B cell (primary cell): ENCODE measurements around the gene CORO1C. TPM values are rescaled to one million over a fixed set of nuclear protein-coding genes. Genes with fewer than 3 reads are reported as not detected.

Experiments used
- ATAC-seq: fragments of 200-7000 bp; cut with Tn5 transposase; one replicate; pipeline ENCODE4 v1.10.0; 2021; ENCODE audit warnings: low read depth, mild to moderate bottlenecking, moderate number of reproducible peaks, moderate library complexity
- CTCF ChIA-PET: fragments of 350-600 bp; sonication (Branson Sonifier 250); formaldehyde crosslinking; loops from one replicate; lab custom pipeline; 2021; ENCODE audit warnings: antibody characterized with exemption, inconsistent platforms; lab: Charles Lee
- POLR2A ChIA-PET: fragments of 350-600 bp; sonication (Branson Sonifier 250); formaldehyde crosslinking; loops from one replicate; lab custom pipeline; 2021; ENCODE audit warnings: antibody characterized with exemption; lab: Charles Lee
- DNase-seq: peaks from one replicate; pipeline ENCODE4 v3.0.0; 2013
- H2AFZ ChIP-seq: 2 replicates; pipeline ENCODE4 v1.6.1; 2012; ENCODE audit warnings: mild to moderate bottlenecking, low read depth, low read length; ENCODE audit not compliant: insufficient read depth, poor library complexity, severe bottlenecking
- H3K27ac ChIP-seq, 2 donors: 1 replicate in 1 of 2; 2 replicates in 1 of 2; pipeline ENCODE4 v1.5.1; 2012 to 2013; ENCODE audit warnings: low read length in 2 of 2, mild to moderate bottlenecking in 2 of 2, moderate library complexity in 1 of 2
- H3K27me3 ChIP-seq, 4 experiments: fragments of 200-600 bp in 1 of 4; sonication (generic) in 1 of 4; replicated peaks in 1 of 4; 1 replicate in 2 of 4; 2 replicates in 2 of 4; pipeline versions ENCODE4 v1.6.1 to v1.7.0; 2013 to 2016; ENCODE audit warnings: low read length in 3 of 4, mild to moderate bottlenecking in 2 of 4, mixed read lengths in 1 of 4, moderate library complexity in 1 of 4; ENCODE audit not compliant: insufficient read depth in 4 of 4, control insufficient read depth in 3 of 4; ENCODE audit errors: control extremely low read depth in 1 of 4
- H3K36me3 ChIP-seq, 2 experiments: replicated peaks in 1 of 2; 1 replicate in 1 of 2; 2 replicates in 1 of 2; pipeline versions ENCODE4 v1.6.1 to v1.7.1; 2013; ENCODE audit warnings: low read length in 1 of 2; ENCODE audit not compliant: insufficient read depth in 2 of 2, control insufficient read depth in 1 of 2; ENCODE audit errors: control extremely low read depth in 1 of 2, extremely low read depth in 1 of 2
- H3K4me1 ChIP-seq, 2 donors: fragments of 200-600 bp in 1 of 2; sonication (generic) in 1 of 2; 1 replicate in 1 of 2; 2 replicates in 1 of 2; pipeline versions ENCODE4 v1.5.1 to v1.6.1; 2013 to 2017; ENCODE audit warnings: low read length in 2 of 2; ENCODE audit not compliant: control insufficient read depth in 2 of 2, insufficient read depth in 2 of 2
- H3K4me2 ChIP-seq: replicated peaks from 2 replicates; pipeline ENCODE3; 2012; ENCODE audit warnings: mild to moderate bottlenecking, low read depth, low read length; ENCODE audit not compliant: poor library complexity, severe bottlenecking
- H3K4me3 ChIP-seq, 5 experiments: fragments of 200-600 bp in 1 of 5; sonication (generic) in 1 of 5; 1 replicate in 3 of 5; 2 replicates in 2 of 5; pipeline versions ENCODE4 v1.5.1 to v1.7.0; 2011 to 2016; ENCODE audit warnings: low read length in 4 of 5, mild to moderate bottlenecking in 4 of 5, low read depth in 2 of 5, control low read depth in 1 of 5, moderate library complexity in 1 of 5; ENCODE audit not compliant: insufficient read depth in 1 of 5; ENCODE audit errors: control extremely low read depth in 1 of 5, extremely low read depth in 1 of 5
- H3K79me2 ChIP-seq: fragments of 200-600 bp; sonication (generic); one replicate; pipeline ENCODE4 v1.6.0; 2016; ENCODE audit warnings: low read length; ENCODE audit not compliant: control insufficient read depth, insufficient read depth
- H3K9ac ChIP-seq: fragments of 200-600 bp; sonication (generic); 2 replicates; pipeline ENCODE4 v1.6.1; 2017; ENCODE audit warnings: mild to moderate bottlenecking, low read length, moderate library complexity
- H3K9me3 ChIP-seq, 3 donors: one replicate each; pipeline versions ENCODE4 v1.6.1 to v1.7.1; 2013; ENCODE audit warnings: low read length in 2 of 3; ENCODE audit not compliant: control insufficient read depth in 2 of 3, insufficient read depth in 1 of 3; ENCODE audit errors: control extremely low read depth in 1 of 3
- H4K20me1 ChIP-seq: 2 replicates; pipeline ENCODE4 v1.6.0; 2012; ENCODE audit warnings: mild to moderate bottlenecking, low read length; ENCODE audit not compliant: insufficient read depth, control insufficient read depth, poor library complexity, severe bottlenecking
- H3K27ac Mint-ChIP-seq: one replicate; pipeline ENCODE4 v1.8.0; 2021; ENCODE audit warnings: mixed read lengths
- H3K27me3 Mint-ChIP-seq: one replicate; pipeline ENCODE4 v1.8.0; 2021; ENCODE audit warnings: mixed read lengths
- H3K4me1 Mint-ChIP-seq: one replicate; pipeline ENCODE4 v1.8.0; 2021; ENCODE audit warnings: mixed read lengths
- H3K4me3 Mint-ChIP-seq: one replicate; pipeline ENCODE4 v1.8.0; 2021; ENCODE audit warnings: mixed read lengths
- H3K9me3 Mint-ChIP-seq: one replicate; pipeline ENCODE4 v1.8.0; 2022; ENCODE audit warnings: mixed read lengths; ENCODE audit not compliant: insufficient read depth
- EZH2 ChIP-seq: IDR thresholded peaks from 2 replicates; pipeline ENCODE4 v1.6.1; 2012; ENCODE audit warnings: borderline replicate concordance, low read depth, mild to moderate bottlenecking, moderate library complexity, low read length; ENCODE audit not compliant: insufficient read depth, poor library complexity, severe bottlenecking
- WGBS: methylation state at CpG from one replicate; pipeline ENCODE4 v1.1.5; 2013; ENCODE audit warnings: missing lambda C conversion rate; ENCODE audit not compliant: insufficient coverage; 5-methylcytosine and 5-hydroxymethylcytosine counted together
- intact Hi-C: fragments of 100-400 bp; cut with micrococcal nuclease; formaldehyde crosslinking; loops from one replicate; pipeline ENCODE4 v1.10.0; 2022
- polyA plus RNA-seq: library from polyadenylated mRNA; depleted of rRNA; stranded (reverse); fragments of >200 nt; gene quantifications from 2 replicates; pipeline ENCODE4 v1.2.3, GENCODE V29; 2012
- total RNA-seq, 2 donors: library from RNA; stranded (reverse); fragments of 120-200 nt in 1 of 2; gene quantifications; 1 replicate in 1 of 2; 2 replicates in 1 of 2; pipeline versions ENCODE4 v1.2.3 to v1.2.4, GENCODE V29; 2013 to 2022
- TF ChIP-seq, protein P1 (sequence below): fragments of 200-600 bp; IDR thresholded peaks from one replicate; pipeline ENCODE4 v1.8.0; 2022; ENCODE audit warnings: antibody characterized with exemption, mild to moderate bottlenecking

The CORO1C gene
- total and polyA plus RNA-seq, 2 donors (not counting 1 experiment from before 2014, with no cell fraction given), result 19.2 to 68.0 TPM

- ChIA-PET POLR2A (interaction anchor here (0.6 to 8.6 kb wide), 3 partner anchors 15 to 101 kb away, joined by 3 to 133 read pairs (median 5); partner anchors contain the start of gene SELPLG), CTCF (interaction anchor here (0.9 to 13.8 kb wide), 9 partner anchors 9 to 183 kb away, joined by 3 to 431 read pairs (median 102); partner anchors contain the start of genes ISCU, SART3 and SELPLG)
- no peaks in the 10 kb centered on the region for H3K27me3 Mint-ChIP-seq
- no peak overlapping the region for H3K4me3 ChIP-seq
- H3K4me3 Mint-ChIP-seq, result no peak overlapping the region
- no peak overlapping the region for H3K9ac ChIP-seq
- H3K9me3 ChIP-seq, result peaks cover 0 to 34% (median 8%) of the 10 kb centered on the region in 3 donors
- no peaks in the 10 kb centered on the region for H4K20me1 ChIP-seq
- no peak overlapping the region for H3K27ac ChIP-seq
- TF ChIP-seq EZH2, result no peak
- TF ChIP-seq, protein P1, sequence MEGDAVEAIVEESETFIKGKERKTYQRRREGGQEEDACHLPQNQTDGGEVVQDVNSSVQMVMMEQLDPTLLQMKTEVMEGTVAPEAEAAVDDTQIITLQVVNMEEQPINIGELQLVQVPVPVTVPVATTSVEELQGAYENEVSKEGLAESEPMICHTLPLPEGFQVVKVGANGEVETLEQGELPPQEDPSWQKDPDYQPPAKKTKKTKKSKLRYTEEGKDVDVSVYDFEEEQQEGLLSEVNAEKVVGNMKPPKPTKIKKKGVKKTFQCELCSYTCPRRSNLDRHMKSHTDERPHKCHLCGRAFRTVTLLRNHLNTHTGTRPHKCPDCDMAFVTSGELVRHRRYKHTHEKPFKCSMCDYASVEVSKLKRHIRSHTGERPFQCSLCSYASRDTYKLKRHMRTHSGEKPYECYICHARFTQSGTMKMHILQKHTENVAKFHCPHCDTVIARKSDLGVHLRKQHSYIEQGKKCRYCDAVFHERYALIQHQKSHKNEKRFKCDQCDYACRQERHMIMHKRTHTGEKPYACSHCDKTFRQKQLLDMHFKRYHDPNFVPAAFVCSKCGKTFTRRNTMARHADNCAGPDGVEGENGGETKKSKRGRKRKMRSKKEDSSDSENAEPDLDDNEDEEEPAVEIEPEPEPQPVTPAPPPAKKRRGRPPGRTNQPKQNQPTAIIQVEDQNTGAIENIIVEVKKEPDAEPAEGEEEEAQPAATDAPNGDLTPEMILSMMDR, result no peak
- ATAC-seq (no peak), DNase-seq (no peak)
- WGBS, result 98% methylated on average over 8 of the region's 10 CpGs
- H3K4me1 Mint-ChIP-seq, result peaks cover 66% of the 10 kb centered on the region
- H3K9me3 Mint-ChIP-seq, result peaks cover 3% of the 10 kb centered on the region
- no peak overlapping the region for H3K4me2 ChIP-seq
- H3K36me3 ChIP-seq, result peaks cover 0 to 11% of the 10 kb centered on the region in 2 experiments
- peaks cover 35 to 44% of the 10 kb centered on the region in 2 donors for H3K4me1 ChIP-seq
- peak overlapping the region; percentile 46 for H3K27ac Mint-ChIP-seq
- H2AFZ ChIP-seq, result no peak overlapping the region
- intact Hi-C loops, result no loop called here
- H3K79me2 ChIP-seq, result peaks cover 13% of the 10 kb centered on the region
- no peaks in the 10 kb centered on the region for H3K27me3 ChIP-seq
Measured at GRCh38 chr12:108620236-108620879, 111.0 kb downstream of the CORO1C start.
